HCT116 (cell line): Measurements from ENCODE around the gene SLC9B1.

Source experiments
- ELF1 ChIP-seq: IDR thresholded peaks from 2 replicates; pipeline ENCODE4 v1.6.1; 2012; ENCODE audit warnings: low read depth, borderline replicate concordance
- EZH2 ChIP-seq: fragments of 200-600 bp; sonication (generic); IDR thresholded peaks from 2 replicates; pipeline ENCODE4 v1.6.1; 2017; ENCODE audit warnings: antibody characterized with exemption, mixed run types
- MAX ChIP-seq: IDR thresholded peaks from 2 replicates; pipeline ENCODE4 v1.6.1; 2012
- SIN3A ChIP-seq: IDR thresholded peaks from 2 replicates; pipeline ENCODE4 v1.6.1; 2012; ENCODE audit warnings: low read depth
- TF ChIP-seq, protein P1 (sequence below), 3 experiments: fragments of 200-600 bp in 1 of 3; sonication (generic) in 1 of 3; IDR thresholded peaks in 2 of 3; conservative IDR thresholded peaks in 1 of 3; 2 replicates each; pipeline ENCODE4 v1.5.1; 2012 to 2017; ENCODE audit warnings: low read depth in 2 of 3, low read length in 2 of 3, antibody characterized with exemption in 1 of 3, borderline replicate concordance in 1 of 3, control low read depth in 1 of 3, mild to moderate bottlenecking in 1 of 3, mixed read lengths in 1 of 3, mixed run types in 1 of 3, moderate library complexity in 1 of 3; ENCODE audit not compliant: insufficient read depth in 1 of 3
- TF ChIP-seq, protein P2 (sequence below): IDR thresholded peaks from 2 replicates; pipeline ENCODE4 v1.6.1; 2012; ENCODE audit warnings: low read depth

DNA sequence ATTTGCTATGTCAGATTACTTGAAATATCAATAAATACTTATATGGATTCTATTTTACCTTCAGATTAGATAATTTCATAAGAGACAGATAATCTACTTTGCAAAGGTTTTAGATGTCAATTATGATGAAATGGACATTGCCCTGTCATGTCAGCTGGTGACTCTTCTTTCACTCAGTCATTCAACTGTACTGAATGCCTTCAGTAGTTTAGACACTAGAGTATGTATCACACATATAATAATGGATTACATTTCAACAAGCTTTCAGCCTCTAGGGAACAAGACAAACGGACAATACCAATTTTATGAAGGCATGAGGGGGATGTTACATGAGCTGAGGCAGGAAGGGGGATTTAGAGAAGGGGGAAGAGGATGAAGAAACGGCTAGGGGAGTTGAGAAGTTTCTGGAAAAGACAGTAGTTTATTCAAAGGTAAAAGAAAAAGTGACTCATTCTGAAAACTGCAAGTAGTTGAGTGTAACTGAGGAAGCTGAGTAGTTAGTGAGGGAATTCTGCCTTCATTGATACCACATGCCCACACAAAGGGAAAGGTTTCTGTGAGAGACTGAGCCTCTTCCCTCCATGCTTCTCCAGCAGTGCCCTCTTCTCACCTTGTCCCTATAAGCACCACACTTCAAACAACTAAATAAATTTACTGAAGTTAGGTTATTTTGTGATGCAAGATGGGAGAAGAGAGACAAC is 31.4 kb upstream of the SLC9B1 start:
- TF ChIP-seq MAX (no peak), SIN3A (no peak), EZH2 (no peak), ELF1 (no peak)
- TF ChIP-seq, protein P1, sequence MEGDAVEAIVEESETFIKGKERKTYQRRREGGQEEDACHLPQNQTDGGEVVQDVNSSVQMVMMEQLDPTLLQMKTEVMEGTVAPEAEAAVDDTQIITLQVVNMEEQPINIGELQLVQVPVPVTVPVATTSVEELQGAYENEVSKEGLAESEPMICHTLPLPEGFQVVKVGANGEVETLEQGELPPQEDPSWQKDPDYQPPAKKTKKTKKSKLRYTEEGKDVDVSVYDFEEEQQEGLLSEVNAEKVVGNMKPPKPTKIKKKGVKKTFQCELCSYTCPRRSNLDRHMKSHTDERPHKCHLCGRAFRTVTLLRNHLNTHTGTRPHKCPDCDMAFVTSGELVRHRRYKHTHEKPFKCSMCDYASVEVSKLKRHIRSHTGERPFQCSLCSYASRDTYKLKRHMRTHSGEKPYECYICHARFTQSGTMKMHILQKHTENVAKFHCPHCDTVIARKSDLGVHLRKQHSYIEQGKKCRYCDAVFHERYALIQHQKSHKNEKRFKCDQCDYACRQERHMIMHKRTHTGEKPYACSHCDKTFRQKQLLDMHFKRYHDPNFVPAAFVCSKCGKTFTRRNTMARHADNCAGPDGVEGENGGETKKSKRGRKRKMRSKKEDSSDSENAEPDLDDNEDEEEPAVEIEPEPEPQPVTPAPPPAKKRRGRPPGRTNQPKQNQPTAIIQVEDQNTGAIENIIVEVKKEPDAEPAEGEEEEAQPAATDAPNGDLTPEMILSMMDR (IDR thresholded peaks at IDR 0.05 in 2 of 3, conservative IDR thresholded peaks at IDR 0.05 in 1 of 3; ENCODE audit: borderline replicate concordance in 1 of 3, insufficient read depth in 1 of 3, low read depth in 2 of 3, low read length in 2 of 3): no peak
- TF ChIP-seq, protein P2, sequence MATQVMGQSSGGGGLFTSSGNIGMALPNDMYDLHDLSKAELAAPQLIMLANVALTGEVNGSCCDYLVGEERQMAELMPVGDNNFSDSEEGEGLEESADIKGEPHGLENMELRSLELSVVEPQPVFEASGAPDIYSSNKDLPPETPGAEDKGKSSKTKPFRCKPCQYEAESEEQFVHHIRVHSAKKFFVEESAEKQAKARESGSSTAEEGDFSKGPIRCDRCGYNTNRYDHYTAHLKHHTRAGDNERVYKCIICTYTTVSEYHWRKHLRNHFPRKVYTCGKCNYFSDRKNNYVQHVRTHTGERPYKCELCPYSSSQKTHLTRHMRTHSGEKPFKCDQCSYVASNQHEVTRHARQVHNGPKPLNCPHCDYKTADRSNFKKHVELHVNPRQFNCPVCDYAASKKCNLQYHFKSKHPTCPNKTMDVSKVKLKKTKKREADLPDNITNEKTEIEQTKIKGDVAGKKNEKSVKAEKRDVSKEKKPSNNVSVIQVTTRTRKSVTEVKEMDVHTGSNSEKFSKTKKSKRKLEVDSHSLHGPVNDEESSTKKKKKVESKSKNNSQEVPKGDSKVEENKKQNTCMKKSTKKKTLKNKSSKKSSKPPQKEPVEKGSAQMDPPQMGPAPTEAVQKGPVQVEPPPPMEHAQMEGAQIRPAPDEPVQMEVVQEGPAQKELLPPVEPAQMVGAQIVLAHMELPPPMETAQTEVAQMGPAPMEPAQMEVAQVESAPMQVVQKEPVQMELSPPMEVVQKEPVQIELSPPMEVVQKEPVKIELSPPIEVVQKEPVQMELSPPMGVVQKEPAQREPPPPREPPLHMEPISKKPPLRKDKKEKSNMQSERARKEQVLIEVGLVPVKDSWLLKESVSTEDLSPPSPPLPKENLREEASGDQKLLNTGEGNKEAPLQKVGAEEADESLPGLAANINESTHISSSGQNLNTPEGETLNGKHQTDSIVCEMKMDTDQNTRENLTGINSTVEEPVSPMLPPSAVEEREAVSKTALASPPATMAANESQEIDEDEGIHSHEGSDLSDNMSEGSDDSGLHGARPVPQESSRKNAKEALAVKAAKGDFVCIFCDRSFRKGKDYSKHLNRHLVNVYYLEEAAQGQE: no peak
